ENCODE measurements around the gene SLX4.

Gene SLX4

DNA sequence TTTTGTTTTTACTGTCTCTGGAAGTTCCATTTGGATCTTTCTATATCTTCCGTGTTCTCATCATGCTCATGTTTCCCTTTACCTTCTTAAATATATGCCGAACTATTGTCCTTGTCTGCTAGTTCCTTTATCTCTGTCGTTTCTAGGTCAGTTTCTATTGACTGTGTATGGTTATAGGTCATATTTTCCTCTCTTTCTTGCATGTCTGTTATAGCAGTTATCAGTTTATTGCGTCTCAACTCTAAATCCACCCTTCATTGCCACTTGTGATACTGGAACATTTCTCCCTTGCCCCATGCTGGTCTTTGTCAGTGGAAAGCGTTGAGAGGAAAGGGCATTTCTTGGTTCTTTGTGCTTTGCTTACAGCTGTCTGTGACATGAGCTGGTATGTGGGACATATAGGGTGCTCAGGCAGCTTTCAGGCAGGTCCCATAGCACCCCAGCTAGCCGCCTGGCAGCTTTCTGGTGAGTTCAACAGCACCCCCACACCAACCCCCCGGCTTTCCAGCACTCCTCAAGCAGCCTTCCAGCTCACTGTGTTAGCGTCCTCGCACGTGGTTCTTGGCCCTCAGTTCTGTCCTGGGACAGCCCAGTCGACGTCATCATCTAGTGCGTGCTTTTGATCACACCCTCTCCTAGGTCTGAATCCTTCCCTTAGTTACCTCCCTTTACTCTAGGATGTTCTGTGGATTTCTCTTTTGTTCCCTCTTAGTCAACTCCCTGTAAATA is 27.7 kb upstream of the SLX4 start:
- intact Hi-C loops (cut with DNase I; ENCODE audit: low total_unique reads) = no loop called here
- no peak overlapping the region for H3K4me3 ChIP-seq
- peaks cover 0 to 5% (median 0%) of the 10 kb centered on the region in 4 donors for H3K4me1 ChIP-seq
- H3K36me3 ChIP-seq = peaks cover 9 to 34% (median 21%) of the 10 kb centered on the region in 3 donors
- TF ChIP-seq, protein P1, sequence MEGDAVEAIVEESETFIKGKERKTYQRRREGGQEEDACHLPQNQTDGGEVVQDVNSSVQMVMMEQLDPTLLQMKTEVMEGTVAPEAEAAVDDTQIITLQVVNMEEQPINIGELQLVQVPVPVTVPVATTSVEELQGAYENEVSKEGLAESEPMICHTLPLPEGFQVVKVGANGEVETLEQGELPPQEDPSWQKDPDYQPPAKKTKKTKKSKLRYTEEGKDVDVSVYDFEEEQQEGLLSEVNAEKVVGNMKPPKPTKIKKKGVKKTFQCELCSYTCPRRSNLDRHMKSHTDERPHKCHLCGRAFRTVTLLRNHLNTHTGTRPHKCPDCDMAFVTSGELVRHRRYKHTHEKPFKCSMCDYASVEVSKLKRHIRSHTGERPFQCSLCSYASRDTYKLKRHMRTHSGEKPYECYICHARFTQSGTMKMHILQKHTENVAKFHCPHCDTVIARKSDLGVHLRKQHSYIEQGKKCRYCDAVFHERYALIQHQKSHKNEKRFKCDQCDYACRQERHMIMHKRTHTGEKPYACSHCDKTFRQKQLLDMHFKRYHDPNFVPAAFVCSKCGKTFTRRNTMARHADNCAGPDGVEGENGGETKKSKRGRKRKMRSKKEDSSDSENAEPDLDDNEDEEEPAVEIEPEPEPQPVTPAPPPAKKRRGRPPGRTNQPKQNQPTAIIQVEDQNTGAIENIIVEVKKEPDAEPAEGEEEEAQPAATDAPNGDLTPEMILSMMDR (IDR thresholded peaks at IDR 0.05) = no peak
- DNase-seq = no peak
- no peaks in the 10 kb centered on the region for H3K27me3 ChIP-seq
- no peaks in the 10 kb centered on the region for H3K9me3 ChIP-seq
- H3K27ac ChIP-seq = no peak overlapping the region

DNA sequence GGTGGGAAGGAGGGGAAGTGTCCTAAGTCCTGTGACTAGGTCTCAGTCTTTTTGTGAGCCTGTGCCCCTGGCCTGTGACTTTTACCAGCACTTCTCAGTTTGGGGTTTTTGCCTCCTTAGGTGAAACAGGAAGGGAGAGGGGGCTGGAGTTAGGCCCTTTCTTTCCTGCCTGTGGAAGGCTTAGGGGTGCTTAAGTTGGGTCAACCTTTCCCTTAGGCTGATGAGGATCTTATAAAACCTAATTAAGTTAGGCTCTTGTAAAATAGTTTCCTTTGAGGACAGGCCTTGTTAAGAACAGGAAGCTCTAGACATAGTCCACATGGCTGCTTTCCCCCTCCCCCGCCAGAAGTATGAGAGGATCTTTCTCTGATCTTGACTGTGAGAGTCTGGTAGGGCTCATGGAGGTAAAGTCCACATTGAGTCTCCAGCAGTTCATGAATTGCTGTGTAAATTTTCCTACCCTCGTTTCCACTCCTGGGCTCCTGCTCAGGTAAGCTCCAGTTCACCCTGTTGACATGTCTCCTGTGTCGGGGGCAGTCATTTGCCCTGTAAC is 26.0 kb upstream of the SLX4 start:
- Histone ChIP-seq H3K27ac (no peak overlapping the region), H3K4me3 (no peak overlapping the region), H3K4me1 (peaks cover 0 to 1% (median 0%) of the 10 kb centered on the region in 4 donors), H3K27me3 (no peaks in the 10 kb centered on the region), H3K9me3 (no peaks in the 10 kb centered on the region), H3K36me3 (peaks cover 7 to 21% (median 13%) of the 10 kb centered on the region in 3 donors)
- TF ChIP-seq, protein P1 (IDR thresholded peaks at IDR 0.05) = no peak
- intact Hi-C loops (cut with DNase I; ENCODE audit: low total_unique reads) = no loop called here
- DNase-seq = peak in 1 of 2 donors; percentile 28

DNA sequence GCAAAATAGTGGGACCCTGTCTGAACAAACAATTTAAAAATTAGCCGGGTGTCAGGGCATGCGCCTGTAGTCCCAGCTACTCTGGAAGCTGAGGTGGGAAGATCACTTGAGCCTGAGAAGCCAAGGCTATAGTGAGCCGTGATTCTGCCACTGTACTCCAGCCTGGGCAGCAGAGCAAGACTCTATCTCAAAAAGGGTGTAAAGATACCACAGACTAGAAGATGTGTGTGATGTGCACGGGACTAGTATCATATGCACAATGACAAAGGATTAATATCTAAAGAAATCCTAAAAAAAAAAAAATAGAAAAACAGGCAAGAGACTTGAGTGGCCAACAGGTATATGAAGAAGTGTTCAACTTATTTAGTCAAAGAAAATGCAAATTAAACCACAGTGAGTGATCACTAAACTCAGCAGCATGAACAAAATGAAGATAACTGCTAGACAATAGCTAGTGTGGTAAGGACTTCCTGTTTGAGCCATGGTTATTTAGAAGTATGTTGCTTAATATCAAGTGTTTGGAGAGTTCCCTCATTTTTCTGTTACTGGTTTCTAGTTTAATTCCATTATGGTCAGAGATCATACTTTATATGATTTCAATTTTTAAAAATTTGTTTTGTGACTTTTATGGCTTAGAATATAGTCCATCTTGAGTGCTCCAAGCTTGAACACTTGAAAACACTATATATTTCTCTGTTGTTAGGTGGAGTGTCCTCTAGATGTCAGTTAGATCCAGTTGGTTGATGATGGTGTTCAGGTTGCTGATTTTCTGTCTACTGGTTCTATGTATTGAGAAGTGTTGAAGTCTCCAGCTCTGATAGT is 14.7 kb upstream of the SLX4 start:
- Histone ChIP-seq H3K4me1 (no peaks in the 10 kb centered on the region), H3K4me3 (no peak overlapping the region), H3K9me3 (no peaks in the 10 kb centered on the region), H3K36me3 (no peaks in the 10 kb centered on the region), H3K27me3 (no peaks in the 10 kb centered on the region), H3K27ac (no peak overlapping the region)
- TF ChIP-seq, protein P1 (IDR thresholded peaks at IDR 0.05) = no peak
- DNase-seq = no peak
- intact Hi-C loops (cut with DNase I; ENCODE audit: low total_unique reads) = no loop called here

DNA sequence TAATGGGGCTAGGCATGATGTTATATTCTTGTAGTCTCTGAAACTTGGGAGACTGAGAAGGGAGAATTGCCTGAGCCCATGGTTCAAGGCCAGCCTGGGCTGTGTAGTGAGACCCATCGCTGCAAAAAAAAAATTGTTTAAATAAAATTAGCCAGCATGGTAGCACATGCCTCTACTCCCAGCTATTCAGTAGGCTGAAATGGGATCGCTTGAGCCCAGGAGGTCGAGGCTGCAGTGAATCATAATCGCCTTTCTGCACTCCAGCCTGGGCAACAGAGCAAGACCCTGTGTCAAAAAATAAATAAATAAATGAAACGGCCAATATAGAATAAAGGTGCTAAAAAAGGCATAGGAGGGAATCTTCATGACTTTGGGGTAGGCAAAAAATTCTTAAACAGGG is 13.9 kb upstream of the SLX4 start:
- no peaks in the 10 kb centered on the region for H3K36me3 ChIP-seq
- no peaks in the 10 kb centered on the region for H3K27me3 ChIP-seq
- no peak for DNase-seq
- H3K27ac ChIP-seq = no peak overlapping the region
- intact Hi-C loops (cut with DNase I; ENCODE audit: low total_unique reads) = no loop called here
- TF ChIP-seq, protein P1 (IDR thresholded peaks at IDR 0.05) = no peak
- H3K4me1 ChIP-seq = no peaks in the 10 kb centered on the region
- no peak overlapping the region for H3K4me3 ChIP-seq
- H3K9me3 ChIP-seq = no peaks in the 10 kb centered on the region

DNA sequence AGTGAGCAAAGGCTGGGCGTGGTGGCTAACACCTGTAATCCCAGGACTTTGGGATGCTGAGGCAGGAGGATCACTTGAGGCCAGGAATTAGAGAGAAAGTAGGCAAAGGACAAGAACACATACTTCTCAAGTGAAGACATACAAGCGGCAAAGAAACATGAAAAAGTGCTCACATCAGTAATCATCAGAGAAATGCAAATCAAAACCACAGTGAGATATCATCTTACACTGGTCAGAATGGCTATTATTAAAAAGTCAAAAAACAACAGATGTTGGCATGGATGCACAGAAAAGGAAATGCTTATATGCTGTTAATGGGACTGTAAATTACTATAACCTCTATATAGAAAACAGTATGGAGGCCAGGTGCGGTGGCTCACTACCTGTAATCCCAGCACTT is 12.2 kb upstream of the SLX4 start:
- H3K36me3 ChIP-seq = no peaks in the 10 kb centered on the region
- no peaks in the 10 kb centered on the region for H3K27me3 ChIP-seq
- DNase-seq = no peak
- no peak overlapping the region for H3K4me3 ChIP-seq
- intact Hi-C loops (cut with DNase I; ENCODE audit: low total_unique reads) = no loop called here
- no peaks in the 10 kb centered on the region for H3K4me1 ChIP-seq
- H3K27ac ChIP-seq = no peak overlapping the region
- H3K9me3 ChIP-seq = no peaks in the 10 kb centered on the region
- TF ChIP-seq, protein P1 (IDR thresholded peaks at IDR 0.05) = no peak
